NCI-H2081 (cell line): ENCODE measurements around the gene ARHGAP15.

Experiments
- DNase-seq, 2 experiments: peaks; one replicate each; lab custom pipeline; 2025; lab: John Stamatoyannopoulos, UW

The ARHGAP15 gene

DNA sequence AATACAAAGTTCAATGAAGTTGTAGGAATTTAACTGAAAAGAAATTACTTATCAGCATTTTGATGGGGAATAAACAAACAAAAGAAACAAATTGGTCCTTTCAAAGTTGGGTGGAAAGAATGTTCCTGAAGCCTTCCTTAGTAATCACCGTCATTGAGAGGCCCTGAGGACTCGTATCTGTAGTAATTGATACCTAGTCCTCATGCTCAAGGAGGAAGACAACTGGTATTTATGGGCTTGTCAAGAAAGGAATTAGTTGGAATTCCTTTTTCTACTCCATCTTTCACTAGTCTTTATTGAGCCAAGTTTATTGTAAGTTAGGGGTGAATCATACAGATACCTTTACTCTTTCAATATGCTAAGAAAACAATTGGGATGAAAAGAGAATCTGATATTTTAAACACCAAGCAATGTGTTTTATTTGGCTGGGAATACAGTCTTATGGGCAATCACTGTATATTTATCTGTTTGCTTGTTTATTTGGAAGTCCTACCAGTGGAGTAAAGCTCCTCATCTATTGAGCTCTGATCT is 324.8 kb downstream of the ARHGAP15 start:
- DNase-seq: no peak

DNA sequence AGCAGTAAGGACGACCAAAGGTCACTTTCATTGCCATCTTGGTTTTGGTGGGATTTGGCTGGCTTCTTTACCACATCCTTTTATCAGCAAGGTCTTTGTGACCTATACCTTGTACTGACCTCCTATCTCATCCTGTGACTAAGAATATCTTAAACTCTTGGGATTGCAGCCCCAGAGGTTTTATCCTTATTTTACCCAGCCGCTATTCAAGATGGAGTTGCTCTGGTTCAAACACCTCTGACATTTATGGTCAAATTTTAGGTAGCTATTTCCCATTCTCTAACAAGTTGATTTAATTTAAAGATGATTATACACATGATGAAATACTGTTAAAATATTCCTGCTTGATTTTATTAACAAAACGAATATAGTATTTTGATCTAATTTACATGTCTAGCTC is 326.1 kb downstream of the ARHGAP15 start:
- no peak for DNase-seq

GRCh38 chr2:143458258-143459190 is 329.3 kb downstream of the ARHGAP15 start:
- no peak for DNase-seq

DNA sequence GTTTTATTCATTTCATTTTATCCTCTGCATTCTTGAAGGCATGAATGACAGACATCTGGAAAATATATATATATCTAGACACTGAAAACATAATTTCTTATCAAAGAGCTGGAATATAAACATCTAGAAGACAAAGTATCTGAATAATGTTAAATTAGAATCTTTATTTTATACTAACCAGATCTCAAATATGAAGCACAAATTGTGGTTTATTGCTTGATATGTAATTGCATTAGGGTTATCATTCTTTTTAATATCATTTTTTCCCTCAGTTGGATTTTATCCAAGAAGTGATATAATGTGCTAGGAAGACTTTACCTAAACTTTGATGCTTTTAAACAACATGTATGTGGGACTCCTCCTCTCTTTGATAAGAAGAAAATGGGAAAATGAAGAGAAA is 331.2 kb downstream of the ARHGAP15 start:
- DNase-seq: no peak

DNA sequence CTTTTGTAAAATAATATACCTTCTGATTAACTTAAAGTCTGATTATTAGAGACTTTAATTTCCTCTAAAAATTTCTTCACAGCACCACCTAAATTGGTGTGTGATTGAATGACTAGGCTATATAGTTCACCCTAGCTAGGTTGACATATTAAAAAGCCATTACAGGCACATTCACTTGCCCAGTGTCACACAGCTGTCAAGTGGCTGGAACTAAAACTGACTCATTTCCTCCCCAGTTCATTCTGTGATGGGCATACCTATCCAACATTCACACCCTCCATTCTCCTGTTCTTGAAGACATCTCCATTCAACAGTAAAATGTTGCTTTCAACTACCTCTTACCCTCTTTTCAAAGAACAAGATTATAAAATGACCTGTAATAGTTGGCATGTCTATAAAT is 334.5 kb downstream of the ARHGAP15 start:
- DNase-seq: no peak

- no peak for DNase-seq
These were observed 337.2 kb downstream of the ARHGAP15 start for GRCh38 chr2:143466391-143466790.

GRCh38 chr2:143467011-143467410 is 337.8 kb downstream of the ARHGAP15 start:
- DNase-seq: no peak

DNA sequence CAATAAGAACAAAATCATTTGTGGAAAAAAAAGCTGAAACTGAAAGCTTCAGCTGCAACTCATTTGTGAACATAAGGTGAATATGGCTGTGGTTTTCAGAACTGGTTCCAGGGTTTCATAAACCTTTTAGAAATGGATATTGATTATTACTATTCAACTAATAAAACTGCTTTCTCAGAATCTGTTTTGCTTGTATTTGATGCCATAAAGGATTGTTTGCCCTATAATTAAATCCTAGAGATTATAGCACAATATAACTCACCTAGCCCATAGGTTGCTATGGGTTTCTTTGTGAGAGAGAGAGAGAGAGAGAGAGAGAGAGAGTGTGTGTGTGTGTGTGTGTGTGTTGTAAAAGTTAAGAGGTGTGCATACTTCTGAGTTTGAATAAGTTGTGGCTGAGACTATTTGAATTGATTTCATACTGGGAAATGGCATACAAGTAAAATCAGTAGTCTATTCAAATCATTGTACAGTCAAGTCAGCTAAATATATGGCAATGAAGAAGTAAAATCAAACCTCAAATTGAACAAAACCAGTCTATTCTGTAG is 339.2 kb downstream of the ARHGAP15 start:
- DNase-seq: no peak

DNA sequence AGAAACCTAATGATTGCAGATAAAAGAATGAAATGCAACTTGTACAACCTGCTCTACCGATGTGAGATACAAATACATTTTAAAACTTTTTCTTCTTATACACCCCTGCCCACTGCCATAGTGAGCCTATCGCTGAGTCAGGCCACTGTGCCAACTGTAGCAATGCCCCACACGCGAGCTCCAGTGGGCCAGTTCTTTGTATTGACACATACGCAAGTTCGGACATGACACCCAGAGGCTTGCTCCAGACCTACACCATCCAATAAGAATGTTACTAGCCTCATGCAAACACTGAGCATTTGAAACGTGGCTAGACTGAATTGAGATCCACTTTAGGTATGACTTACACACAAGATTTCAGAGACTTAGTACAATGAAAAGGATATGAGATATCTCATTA is 340.1 kb downstream of the ARHGAP15 start:
- no peak for DNase-seq

- DNase-seq: no peak
These were observed 342.3 kb downstream of the ARHGAP15 start for GRCh38 chr2:143471550-143471949.

DNA sequence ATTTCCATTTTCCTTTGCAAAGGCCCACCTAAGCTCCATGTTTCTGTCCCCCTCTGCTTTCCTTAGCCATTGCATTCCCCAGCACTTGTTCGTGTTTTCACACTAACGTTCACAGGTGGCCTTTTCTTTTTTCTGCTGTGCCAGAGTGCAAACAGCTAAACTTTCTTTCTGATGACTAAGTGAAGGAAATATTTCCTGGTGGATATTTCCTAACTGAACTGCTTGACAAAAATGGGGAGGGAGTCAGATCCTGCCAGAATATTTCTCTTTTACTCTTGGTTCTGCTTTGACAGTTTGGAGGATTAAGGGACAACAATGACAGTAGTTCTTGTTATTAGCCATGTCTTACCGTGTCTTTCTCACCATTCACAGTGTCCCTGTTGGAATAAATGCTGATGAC is 344.0 kb downstream of the ARHGAP15 start:
- DNase-seq: no peak

DNA sequence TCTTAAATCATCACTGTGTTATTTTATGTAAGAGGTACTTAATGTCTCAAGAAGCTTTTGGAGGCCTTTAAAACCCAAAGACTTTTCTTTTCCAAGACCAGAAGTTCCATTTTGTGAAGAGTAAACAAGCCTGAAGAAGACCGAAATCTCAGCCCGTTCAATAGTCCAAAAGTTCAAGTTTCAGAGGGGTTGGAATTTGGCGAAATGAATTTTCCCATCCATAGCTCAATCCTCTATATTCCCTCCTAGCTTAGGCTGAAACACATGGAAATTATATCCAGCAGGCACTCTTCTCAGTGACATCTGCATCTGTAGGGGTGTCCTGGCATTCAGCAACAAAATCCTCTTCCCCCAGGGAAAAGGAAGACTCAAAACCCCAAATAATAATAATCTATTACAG is 344.6 kb downstream of the ARHGAP15 start:
- DNase-seq: no peak

DNA sequence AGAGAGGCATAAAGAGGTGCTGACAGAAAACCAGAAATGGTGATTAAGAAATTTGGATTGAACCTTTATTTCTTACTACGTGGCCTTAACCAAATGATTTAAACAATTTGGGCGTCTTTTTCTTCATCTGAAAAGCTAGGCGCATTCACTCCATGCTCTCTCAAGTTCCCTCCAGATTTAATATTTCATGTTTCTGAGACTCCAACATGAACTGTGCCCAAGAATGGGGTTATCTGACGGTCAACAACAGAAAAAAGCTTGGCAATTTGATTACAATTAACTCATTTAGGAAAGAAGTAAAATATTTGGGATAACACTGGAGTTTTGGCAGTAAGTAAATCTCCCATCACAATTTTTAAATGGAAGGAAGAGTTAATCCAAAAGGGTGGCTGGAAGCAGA is 345.4 kb downstream of the ARHGAP15 start:
- no peak for DNase-seq

- no peak for DNase-seq
These were observed 346.0 kb downstream of the ARHGAP15 start for GRCh38 chr2:143475041-143475776.

DNA sequence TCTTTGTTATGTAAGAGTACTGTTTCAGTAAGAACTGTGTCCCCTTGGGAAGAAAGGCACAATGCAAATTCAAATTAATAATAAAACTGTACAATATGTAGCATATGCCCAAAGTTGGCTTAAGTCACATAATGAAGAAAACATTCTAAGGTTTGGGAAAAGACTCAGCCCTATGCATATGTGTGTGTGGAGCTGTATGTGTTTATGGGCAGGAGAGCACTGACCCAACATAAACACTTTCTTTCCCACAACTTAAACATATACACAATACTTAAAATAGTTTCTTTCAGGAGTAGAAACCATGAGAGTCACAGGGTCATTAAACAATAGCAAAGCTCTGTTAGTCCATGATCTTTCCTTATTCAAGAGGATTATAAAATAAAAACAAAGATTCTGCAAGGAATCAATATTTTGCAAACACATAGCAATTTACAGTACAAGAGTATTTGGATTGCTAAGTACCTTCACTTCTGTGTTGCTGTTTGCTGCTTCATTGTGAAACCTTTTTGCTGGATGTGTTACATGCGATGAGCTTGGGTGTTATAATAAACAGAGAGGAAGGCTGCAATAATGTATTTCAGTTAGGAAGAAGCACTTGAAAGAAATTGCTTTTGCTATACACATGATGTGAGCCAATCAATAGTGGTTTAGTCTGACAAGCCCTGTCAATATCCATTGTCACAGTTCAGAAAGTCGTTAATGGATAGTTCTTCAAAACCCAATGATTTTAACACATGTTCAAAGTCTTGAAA is 347.3 kb downstream of the ARHGAP15 start:
- DNase-seq: no peak

DNA sequence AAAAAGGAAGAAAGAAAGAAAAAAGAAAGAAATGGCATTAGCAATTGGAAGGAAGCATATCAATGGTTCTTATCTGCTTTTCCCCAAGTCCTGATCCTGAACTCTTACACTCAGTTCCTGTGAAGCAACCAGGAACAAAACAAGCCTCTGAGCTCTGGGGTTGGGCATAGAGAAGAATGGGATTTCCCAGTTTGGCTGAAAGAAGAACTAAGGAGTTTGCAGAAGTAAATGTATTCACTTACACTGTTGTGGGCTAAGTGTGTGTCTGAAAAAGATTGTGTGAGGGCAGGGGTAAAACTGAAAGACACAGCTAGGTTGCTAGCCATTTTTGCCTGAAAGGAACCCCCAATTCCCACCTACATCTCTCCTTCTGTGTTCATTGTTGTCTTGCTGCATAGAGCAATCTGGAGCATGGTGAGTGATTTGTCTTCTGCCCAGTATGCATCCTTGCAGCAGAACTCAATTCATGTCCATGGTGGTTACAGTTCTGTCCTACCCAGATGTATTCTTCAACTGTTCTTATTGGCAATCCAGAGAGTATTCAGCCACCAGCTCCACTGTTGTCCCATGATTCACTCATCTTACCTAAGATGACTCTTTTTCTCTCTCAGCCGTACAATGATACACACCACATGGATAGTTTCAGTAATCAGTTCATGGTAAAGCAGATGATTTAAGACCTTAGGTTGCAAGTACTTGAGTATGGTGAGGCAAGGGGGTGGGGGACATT is 348.7 kb downstream of the ARHGAP15 start:
- DNase-seq: no peak

DNA sequence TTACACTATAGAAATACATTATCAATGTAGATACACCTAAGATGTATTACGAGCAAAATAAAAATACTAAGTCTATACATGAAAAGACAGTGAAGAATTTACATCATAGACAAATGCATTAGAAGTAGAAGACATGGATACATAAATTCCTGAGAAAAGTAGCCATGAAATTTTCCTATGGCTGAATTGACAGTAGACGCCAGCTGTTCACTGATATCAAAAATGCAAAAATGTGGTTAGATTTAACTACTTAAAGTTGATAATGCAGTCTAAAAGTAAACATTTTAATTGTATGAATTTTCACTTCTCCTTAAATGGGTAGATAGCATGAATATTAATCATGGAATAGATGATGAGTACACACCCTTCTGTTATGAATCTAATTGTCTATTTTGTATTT is 350.9 kb downstream of the ARHGAP15 start:
- no peak for DNase-seq

DNA sequence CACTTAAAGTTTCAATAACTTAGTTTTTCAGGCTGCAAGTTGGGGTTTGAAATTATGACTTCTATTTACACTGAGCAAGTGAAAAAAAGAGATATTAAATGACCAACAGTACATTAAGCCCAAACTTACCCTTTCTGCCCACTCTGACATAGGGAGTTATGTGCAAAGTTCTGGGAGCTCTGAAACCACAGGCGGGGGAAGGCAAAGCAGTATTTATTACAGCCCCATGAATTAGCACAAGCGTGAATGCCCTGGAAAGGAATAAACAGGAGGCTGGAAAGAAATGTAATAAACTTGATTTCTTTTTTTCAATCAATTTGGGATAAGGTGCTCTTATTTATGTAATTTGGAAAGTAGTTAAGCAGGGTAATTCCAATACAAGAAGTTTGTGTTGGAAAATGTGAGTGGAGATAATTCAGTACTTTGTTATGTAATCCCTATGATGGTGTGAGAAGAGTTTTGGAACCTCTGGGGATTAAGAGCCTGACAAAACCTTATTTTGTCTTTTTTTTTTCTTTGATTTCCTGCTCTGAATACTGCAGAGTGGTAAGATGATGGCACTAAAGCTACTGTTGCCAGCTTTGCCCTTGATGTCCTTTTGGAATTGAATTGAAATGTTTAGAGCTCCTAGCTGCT is 351.5 kb downstream of the ARHGAP15 start:
- DNase-seq: no peak

- DNase-seq: no peak
These were observed 352.0 kb downstream of the ARHGAP15 start for GRCh38 chr2:143481237-143481623.

GRCh38 chr2:143481733-143482132 is 352.5 kb downstream of the ARHGAP15 start:
- no peak for DNase-seq

- DNase-seq: no peak
These were observed 353.1 kb downstream of the ARHGAP15 start for GRCh38 chr2:143482316-143482715.
